NCI-H2196 (cell line): ENCODE data around the gene HIPK3.
A peak's percentile ranks its signal among the peaks of the same experiment; 100 is the strongest.
"Not testable (repeated sequence)": the region's sequence is repeated elsewhere in the genome, so short reads cannot be mapped to it uniquely, and the experiment has no call there.

Experiments
- DNase-seq: peaks from one replicate; lab custom pipeline; 2025; ENCODE audit not compliant: unreplicated experiment; lab: John Stamatoyannopoulos, UW

HIPK3 gene

GRCh38 chr11:33358150-33358831 is 101.1 kb downstream of the HIPK3 start:
- no peak for DNase-seq

- no peak for DNase-seq
Observed at GRCh38 chr11:33360642-33361041, 103.5 kb downstream of the HIPK3 start.

- DNase-seq, result peak; percentile 27
Observed at GRCh38 chr11:33362051-33362910, 105.1 kb downstream of the HIPK3 start.

DNA sequence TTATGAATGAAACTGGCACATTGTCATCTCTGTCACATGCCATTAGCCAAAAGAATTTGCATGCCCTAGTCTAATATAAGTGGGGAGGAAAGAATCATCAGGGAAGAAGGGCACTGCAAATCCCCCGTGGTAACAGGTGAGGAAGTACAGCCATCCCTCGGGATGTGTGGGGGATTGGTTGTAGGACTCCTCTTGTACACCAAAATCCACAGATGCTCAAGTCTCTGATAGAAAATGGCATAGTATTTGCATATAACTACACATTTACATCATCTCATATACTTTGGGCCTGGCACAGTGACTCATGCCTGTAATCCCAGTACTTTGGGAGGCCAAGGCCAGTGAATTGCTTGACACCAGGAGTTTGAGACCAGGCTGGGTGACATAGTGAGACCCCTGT is 109.7 kb downstream of the HIPK3 start:
- DNase-seq, result no peak

DNA sequence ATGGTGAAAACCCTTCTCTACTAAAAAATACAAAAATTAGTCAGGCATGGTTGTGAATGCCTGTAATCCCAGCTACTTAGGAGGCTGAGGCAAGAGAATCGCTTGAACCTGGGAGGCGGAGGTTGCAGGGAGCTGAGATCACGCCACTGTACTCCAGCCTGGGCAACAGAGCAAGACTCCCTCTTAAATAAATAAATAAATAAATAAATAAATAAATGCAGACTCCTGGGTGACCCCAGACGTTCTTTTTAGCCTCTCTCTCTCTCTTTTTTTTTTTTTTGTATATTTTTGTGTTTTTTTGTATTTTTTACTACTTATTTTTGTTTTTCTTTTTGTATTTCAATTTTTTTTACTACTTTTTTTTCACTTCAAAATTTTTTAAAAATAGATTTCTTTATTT is 111.3 kb downstream of the HIPK3 start:
- DNase-seq, result not testable (repeated sequence)

DNA sequence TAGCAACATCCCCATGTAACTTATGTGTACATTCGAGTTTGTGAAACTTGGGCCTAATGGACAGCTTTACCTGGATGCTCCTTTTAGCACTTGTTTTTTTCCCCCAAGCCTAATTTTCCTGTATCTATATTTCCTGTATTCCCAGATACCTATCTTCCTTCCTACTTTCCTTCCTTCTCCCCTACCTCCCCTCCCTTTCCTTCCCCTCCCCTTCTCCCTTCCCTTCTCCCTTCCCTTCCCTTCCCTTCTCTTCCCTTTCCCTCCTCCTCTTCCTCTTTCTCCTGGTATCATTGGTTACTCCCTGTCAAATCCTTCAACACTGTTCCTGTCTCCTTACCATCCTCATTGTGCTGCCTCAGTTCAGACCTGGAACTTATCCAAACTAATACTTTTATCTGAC is 111.8 kb downstream of the HIPK3 start:
- DNase-seq, result no peak

- DNase-seq, result no peak
Observed at GRCh38 chr11:33373636-33374035, 116.5 kb downstream of the HIPK3 start.

DNA sequence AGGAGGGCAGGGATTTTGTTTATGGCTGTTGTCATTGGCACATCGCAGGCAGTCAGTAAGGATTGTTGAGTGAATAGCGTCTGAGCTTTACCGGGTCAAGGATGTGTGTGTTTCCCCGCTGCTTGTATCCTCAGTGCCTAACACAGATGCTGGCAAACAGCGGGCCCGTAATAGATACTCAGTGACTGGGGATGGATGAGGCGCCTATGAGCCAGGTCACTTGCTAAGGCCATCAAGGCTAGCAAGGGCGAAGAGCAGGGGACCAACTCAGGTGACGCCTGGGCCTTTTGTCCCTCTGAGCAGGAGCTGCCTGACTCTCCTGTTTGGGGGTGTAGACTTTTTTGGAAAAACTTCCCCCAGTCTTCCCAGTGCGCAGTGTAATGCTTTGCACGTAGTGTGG is 118.1 kb downstream of the HIPK3 start:
- DNase-seq, result no peak

DNA sequence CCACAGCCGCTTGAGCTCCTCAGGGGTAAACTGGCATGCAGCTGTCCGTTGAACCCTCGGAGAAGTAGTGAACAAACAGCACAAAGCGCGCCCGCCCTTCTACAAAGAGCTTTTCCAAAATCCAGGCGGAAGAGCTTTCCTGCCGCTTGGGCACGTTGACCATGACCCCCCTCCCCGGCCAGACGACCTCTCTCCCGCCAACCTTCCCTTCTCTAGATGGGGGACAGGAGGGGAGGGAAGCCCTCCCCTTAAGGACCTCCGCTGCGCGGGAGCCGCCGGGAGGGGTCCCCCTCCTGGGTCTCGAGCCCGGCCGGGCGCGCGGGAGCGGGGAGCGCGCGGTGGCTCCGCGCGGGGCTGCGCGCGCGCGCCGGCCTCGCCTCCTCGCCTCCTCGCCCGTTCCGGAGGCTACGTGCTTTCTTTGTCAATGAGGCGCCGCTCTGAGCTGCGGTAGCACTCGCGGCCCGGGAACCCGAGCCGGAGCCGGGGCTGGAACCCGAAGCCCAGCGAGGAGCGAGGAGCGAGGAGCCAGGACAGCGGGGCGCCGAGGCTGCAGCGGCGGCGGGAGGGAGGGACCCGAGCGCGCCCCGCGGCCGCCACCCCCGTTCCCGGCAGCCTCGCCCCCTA is 118.6 kb downstream of the HIPK3 start, which contains the start of gene KIAA1549L:
TSS of gene KIAA1549L (plus strand) at position 421 of the 624 bp plus-strand sequence.
- peak; percentile 21 for DNase-seq

DNA sequence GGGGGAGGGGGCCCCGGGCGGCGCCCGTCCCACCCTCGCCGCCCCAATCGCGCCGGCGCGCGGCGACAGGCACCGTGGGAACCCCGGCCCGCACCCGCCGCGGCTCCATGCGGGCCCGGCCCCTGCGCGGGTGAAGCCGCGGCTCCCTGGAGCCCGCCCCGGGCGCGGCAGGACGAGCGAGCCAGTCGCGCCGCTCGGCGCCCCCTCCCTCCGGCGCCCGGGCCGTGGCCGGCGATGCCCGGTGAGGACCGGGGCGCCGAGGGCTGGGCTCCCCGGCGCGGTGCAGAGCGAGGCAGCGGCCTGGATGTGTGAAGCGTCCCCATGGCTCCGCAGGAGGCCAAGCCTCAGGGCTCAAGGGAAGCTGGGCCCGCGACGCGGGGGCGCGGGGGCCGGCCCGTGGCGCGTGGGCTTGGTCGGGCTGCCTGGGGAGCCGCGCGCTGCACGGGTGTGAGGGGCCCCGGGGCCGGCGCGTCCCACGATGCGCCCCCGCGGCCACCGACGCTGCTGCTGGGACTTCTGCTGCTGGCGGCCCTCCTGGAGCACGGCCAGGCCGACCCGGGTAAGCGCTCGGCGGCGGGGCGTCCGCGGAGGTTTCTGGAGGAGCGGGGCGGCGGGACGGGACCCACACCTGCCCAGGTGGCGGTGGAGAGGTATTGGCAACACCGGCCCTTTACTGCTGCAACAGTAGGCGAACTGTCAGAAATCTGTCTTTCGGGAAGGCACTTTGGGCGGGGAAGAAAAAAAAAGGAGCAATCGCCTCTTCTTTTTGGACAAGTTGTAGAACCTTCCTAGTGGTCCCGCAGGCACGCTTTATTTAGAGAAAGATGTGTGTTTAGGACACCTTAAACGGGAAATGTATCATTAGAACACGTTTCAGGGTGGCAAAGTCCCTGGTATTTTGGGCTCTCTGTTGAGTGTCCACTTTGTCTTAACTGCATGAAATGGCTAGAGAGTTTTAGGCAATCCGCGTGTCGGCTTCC is 119.4 kb downstream of the HIPK3 start:
- no peak for DNase-seq

GRCh38 chr11:33377412-33378370 is 120.5 kb downstream of the HIPK3 start:
- DNase-seq, result no peak

DNA sequence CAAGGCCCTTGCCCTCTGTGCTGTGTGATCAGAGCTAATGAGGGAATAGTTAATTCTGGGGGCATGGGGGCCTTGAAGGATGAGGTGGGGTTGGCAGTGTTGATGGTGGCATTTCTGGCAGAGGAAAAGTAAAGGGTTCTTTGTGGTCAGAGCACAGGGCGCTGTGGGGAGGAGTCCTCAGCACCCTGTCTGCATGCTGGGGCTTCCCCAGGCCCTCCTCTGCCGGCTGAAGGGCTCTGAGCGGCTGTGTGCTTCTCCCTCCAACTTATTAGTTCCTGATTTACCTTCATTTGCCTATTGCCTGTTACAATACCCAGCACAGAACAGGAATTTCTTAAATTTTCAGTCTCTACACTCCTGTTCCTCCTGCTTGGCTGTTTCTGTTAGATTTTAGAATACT is 122.8 kb downstream of the HIPK3 start:
- DNase-seq, result no peak

GRCh38 chr11:33383075-33383919 is 126.1 kb downstream of the HIPK3 start:
- DNase-seq, result no peak

- no peak for DNase-seq
Observed at GRCh38 chr11:33383920-33384209, 126.7 kb downstream of the HIPK3 start.

DNA sequence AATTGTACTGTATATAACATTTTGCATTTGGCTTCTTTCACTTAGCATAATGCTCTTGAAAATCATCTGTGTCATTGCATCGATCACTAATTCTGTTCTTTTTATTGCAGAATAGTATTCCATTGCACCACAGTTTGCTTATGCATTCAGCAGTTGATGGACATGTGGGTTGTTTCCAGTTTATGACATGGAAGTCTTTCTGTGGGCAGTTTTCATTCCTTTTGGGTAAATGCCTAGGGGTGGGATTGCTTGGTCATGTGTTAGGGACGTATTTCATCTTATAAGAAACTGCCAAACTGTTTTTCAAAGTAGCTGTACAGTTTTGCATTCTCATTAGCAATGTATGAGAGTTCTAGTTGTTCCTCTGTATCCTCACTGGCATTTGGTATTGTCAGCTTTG is 127.0 kb downstream of the HIPK3 start:
- DNase-seq, result no peak

DNA sequence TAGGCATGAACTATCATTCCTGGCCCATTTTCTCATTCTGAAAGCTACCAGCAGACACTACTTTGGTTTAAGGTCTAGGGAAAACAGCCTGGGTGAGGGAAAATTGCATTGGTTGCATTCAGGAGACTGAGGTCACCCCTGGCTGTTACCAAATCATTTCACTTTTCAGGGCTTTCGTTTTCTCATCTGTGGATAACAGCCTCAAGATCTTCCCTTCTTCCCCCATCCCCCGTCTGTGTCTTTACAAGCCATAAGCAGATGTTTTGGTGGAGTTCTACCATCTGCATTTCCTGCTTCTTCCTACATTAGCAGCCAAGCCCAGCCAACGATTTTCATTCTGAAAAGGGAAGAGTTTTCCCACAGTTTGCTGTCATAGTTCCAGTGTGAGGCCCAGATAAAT is 130.4 kb downstream of the HIPK3 start:
- DNase-seq, result no peak

DNA sequence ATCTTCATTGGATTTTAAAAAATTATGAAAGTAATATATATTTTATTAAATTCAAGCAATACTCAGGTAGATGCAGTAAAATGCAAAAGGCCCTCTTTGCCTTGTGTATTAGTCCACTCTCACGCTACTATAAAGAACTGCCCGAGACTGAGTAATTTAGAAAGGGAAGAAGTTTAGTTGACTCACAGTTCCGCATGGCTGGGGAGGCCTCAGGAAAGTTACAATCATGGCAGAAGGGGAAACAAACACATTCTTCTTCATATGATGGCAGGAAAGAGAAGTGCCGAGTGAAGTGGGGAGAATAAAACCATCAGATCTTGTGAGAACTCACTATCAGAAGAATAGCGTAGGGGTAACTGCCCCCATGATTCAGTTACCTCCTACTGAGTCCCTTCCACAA is 130.8 kb downstream of the HIPK3 start:
- no peak for DNase-seq

DNA sequence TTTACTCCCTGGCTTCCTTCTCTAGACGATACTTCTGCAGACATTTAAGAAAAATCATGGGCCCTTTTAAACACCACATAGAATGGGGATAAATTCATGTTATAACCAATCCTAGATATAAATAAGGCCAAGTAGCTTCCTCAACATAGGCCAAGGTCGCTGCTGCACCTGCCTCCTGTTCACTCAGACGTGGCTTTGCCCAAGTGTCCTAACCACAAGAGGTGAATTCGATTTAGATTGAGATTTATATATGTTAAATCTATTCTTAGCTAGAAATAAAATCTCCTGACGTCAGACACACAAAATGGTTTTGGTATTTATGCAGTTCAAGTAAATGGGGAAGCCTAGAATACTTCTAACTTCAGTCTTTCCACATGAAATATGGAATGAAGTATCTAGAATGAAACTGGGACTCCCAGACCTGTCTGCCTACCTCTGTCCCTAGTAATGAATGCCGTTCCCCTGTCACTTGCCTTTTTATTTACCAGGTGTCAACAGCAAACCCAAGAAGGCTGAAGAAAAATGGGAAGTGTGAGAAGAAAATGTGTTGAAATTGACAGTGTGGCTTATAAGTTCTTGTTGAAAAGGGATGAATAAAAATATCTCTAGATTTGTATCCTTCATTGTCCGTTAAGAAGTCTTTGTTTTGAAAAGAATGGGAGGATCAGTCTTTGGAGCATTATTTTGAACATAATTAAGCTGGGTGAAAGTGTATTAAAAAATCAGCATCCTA is 131.8 kb downstream of the HIPK3 start:
- DNase-seq, result no peak
